Hematopoietic multipotent progenitor cell (in vitro differentiated cells): ENCODE measurements around the gene DNAJC28. TPM values are rescaled to one million over a fixed set of nuclear protein-coding genes. Genes with fewer than 3 reads are reported as not detected.

ENCODE experiments used
- DNase-seq, 3 donors: peaks; one replicate each; pipeline ENCODE4 v3.0.0-alpha.2; 2011 to 2015; ENCODE audit warnings: low read depth in 2 of 3, low spot score in 2 of 3
- total RNA-seq: library from RNA; depleted of rRNA; stranded (reverse); fragments of >200 nt; gene quantifications from one replicate; pipeline ENCODE4 v1.2.3, GENCODE V29; 2012

DNAJC28 gene
- total RNA-seq, 1 donor, result 0.54 TPM

DNA sequence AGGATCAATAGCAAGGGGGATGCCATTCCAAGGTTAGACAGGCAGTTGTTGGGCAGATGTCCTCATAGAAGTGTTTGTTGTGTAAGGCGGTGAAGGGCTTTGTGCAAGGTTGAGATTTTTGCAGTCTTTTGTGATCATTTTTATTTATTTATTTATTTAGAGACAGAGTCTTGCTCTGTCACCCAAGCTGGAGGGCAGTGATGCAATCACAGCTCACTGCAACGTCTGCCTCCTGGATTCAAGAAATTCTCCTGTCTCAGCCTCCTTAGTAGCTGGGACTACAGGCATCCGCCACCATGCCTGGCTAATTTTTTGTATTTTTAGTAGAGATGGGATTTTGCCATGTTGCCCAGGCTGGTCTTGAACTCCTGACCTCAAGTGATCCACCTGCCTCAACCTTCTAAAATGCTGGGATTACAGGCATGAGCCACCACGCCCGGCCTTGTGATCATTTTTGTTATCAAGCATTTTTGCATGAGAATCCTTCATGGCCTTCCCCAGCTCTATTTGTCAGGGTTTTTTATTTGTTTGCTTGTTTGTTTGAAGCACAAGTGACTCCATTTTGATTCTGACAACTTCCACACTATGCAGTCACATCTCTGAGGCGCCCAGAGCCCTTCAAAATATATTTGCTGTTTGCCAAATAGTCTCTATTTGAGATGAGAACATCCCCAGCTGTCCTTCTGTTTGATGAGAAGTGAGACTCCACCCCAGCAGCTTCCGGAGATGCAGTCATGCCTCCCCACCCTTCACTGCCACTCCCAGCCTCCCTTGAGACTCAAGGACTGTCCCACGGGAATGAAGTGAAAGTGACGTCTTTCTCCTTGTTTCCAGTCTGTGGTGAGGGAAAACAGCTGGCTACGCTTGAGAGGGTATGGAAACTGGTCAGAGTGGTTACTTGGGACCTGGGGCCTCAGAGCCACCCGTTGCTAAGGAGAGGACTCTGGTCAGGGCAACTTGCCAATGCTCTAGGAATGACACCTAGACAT lies 49.7 kb downstream of the DNAJC28 start:
- no peak for DNase-seq

Other genes with a start within 250 kb of the DNAJC28 start
- 19.9 TPM for gene IL10RB, start 225.3 kb downstream of the DNAJC28 start, total RNA-seq
- gene IFNAR1, start 166.7 kb downstream of the DNAJC28 start, total RNA-seq, result 4.6 TPM
- gene IFNGR2, start 88.3 kb downstream of the DNAJC28 start, total RNA-seq, result 31.8 TPM
- gene TMEM50B, start 11.7 kb downstream of the DNAJC28 start, total RNA-seq, result 11.6 TPM
- 37.7 TPM for gene GART, start 50.4 kb upstream of the DNAJC28 start, total RNA-seq
- 282 TPM for gene SON, start 51.3 kb upstream of the DNAJC28 start, total RNA-seq
- gene DONSON, start 97.0 kb upstream of the DNAJC28 start, total RNA-seq, result 5.4 TPM
- gene CRYZL1, start 150.0 kb upstream of the DNAJC28 start, total RNA-seq, result 13.5 TPM
- gene ITSN1, start 150.8 kb upstream of the DNAJC28 start, total RNA-seq, result 3.5 TPM